ENCODE results near the gene COPA. TPM values are rescaled to one million over a fixed set of nuclear protein-coding genes. Genes with fewer than 3 reads are reported as not detected.

Gene COPA
- total RNA-seq, 1 donor from 2014 or later = 56.3 TPM

- Histone ChIP-seq H3K36me3 (peaks cover 54% of the 10 kb centered on the region in 2 donors), H3K4me1 (no peaks in the 10 kb centered on the region), H3K27ac (no peak overlapping the region), H3K4me3 (no peak overlapping the region), H3K9me3 (no peaks in the 10 kb centered on the region), H3K27me3 (no peaks in the 10 kb centered on the region)
- intact Hi-C loops (cut with DNase I) = no loop called here
- no peak for TF ChIP-seq CTCF (IDR thresholded peaks at IDR 0.05)
- DNase-seq (ENCODE audit: low spot score in 2 of 2) = no peak
Measured at GRCh38 chr1:160277330-160277729, 65.7 kb downstream of the COPA start.

GRCh38 chr1:160271025-160271424 is 72.0 kb downstream of the COPA start:
- no peak for TF ChIP-seq CTCF (IDR thresholded peaks at IDR 0.05)
- Histone ChIP-seq H3K27ac (no peak overlapping the region), H3K4me1 (no peaks in the 10 kb centered on the region), H3K27me3 (no peaks in the 10 kb centered on the region), H3K4me3 (no peak overlapping the region), H3K36me3 (no peaks in the 10 kb centered on the region), H3K9me3 (no peaks in the 10 kb centered on the region)
- DNase-seq (ENCODE audit: low spot score in 2 of 2) = no peak
- intact Hi-C loops (cut with DNase I) = no loop called here

- no peak for TF ChIP-seq CTCF (IDR thresholded peaks at IDR 0.05)
- Histone ChIP-seq H3K27me3 (no peaks in the 10 kb centered on the region), H3K27ac (no peak overlapping the region), H3K36me3 (no peaks in the 10 kb centered on the region), H3K4me3 (no peak overlapping the region), H3K4me1 (no peaks in the 10 kb centered on the region), H3K9me3 (no peaks in the 10 kb centered on the region)
- DNase-seq (ENCODE audit: low spot score in 2 of 2) = no peak
- intact Hi-C loops (cut with DNase I) = no loop called here
Measured at GRCh38 chr1:160267284-160267991, 75.6 kb downstream of the COPA start.

GRCh38 chr1:160264795-160265307 is 78.2 kb downstream of the COPA start:
- no peaks in the 10 kb centered on the region for H3K27me3 ChIP-seq

More at GRCh38 chr1:160264795-160265307, 78.2 kb downstream of the COPA start:
- DNase-seq (ENCODE audit: low spot score in 2 of 2) = no peak
- H3K4me1 ChIP-seq = peaks cover 0 to 13% of the 10 kb centered on the region in 2 donors
- TF ChIP-seq CTCF (IDR thresholded peaks at IDR 0.05) = no peak
- intact Hi-C loops (cut with DNase I) = loop anchor here (5.0 kb wide), 4 partner anchors 58 to 892 kb away; partner anchors contain the start of genes PEA15, PIGM and USP21
- H3K27ac ChIP-seq = no peak overlapping the region
- H3K36me3 ChIP-seq = no peaks in the 10 kb centered on the region
- H3K9me3 ChIP-seq = no peaks in the 10 kb centered on the region
- H3K4me3 ChIP-seq = no peak overlapping the region
